ENCODE data around the gene RND2. TPM values are rescaled to one million over a fixed set of nuclear protein-coding genes. Genes with fewer than 3 reads are reported as not detected.
"Not testable (repeated sequence)": the region's sequence is repeated elsewhere in the genome, so short reads cannot be mapped to it uniquely, and the experiment has no call there.

Gene RND2
- total RNA-seq, 2 experiments from 2014 or later, result not detected

- no peak for DNase-seq
- no peak for ATAC-seq
- ChIA-PET POLR2A (no interaction called here), CTCF (interaction anchor here (2.6 kb wide), 1 partner anchor 8 kb away, joined by 11 read pairs; the partner anchor contains the start of gene RPL27)
- no peak overlapping the region for H3K27ac Mint-ChIP-seq
- no peak for TF ChIP-seq CTCF (IDR thresholded peaks at IDR 0.05)
- peaks cover 8% of the 10 kb centered on the region for H3K4me1 Mint-ChIP-seq (ENCODE audit: low read depth)
- H3K36me3 Mint-ChIP-seq (ENCODE audit: low read depth), result peaks cover 57% of the 10 kb centered on the region
- intact Hi-C loops (cut with micrococcal nuclease), result no loop called here
- H3K4me3 Mint-ChIP-seq, result no peak overlapping the region
- no peaks in the 10 kb centered on the region for H3K27me3 Mint-ChIP-seq
- H3K9me3 Mint-ChIP-seq, result no peaks in the 10 kb centered on the region
These were observed 35.9 kb upstream of the RND2 start for GRCh38 chr17:42989141-42989540.

DNA sequence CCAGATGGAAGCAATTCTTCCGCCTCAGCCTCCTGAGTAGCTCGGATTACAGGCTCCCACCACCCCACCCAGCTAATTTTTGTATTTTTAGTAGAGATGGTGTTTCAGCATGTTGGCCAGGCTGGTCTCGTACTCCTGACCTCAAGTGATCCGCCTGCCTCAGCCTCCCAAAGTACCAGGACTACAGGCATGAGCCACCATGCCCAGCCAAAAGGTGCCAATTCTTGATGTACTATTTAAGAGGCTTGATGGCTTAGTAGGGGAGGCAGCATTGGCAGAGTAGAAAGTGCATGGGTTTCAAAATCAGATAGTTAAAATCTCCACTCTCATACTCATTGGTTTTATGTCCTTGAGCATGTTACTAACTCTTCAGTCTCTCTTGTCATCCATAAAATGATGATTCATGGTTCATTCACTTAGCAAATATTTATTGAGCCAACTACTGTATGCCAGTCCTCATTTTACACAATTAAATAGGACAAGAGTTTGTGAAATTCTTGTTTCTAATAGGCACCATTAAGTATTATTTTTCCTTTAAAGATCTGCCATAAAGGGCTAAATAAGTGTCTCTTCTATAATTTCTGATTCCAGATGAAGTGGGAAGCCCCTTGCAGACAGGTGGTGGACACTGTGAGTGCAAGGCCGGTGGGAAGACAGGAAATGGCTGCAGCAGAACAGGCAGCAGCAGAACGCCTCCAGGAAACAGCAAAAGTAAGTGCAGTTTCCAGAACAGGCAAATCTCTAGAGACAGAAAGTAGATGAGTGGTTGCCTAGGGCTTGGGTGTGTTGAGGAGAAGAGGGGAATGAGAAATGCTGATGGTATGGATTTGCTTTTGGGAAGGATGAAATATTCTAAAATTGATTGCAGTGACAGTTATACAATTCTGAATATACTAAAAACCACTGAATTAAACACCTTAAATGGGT is 35.0 kb upstream of the RND2 start:
- peak overlapping the region; percentile 47 for H3K27ac Mint-ChIP-seq
- no peak for TF ChIP-seq CTCF (IDR thresholded peaks at IDR 0.05)
- ATAC-seq, result no peak
- H3K36me3 Mint-ChIP-seq (ENCODE audit: low read depth), result peaks cover 52% of the 10 kb centered on the region
- intact Hi-C loops (cut with micrococcal nuclease), result loop anchor here (10.0 kb wide), 1 partner anchor 145 kb away; the partner anchor contains the start of gene AOC2
- H3K27me3 Mint-ChIP-seq, result no peaks in the 10 kb centered on the region
- CTCF ChIA-PET, result no interaction called here
- H3K4me3 Mint-ChIP-seq, result no peak overlapping the region
- peaks cover 3% of the 10 kb centered on the region for H3K4me1 Mint-ChIP-seq (ENCODE audit: low read depth)
- POLR2A ChIA-PET, result no interaction called here
- DNase-seq, result no peak
- H3K9me3 Mint-ChIP-seq, result no peaks in the 10 kb centered on the region

DNA sequence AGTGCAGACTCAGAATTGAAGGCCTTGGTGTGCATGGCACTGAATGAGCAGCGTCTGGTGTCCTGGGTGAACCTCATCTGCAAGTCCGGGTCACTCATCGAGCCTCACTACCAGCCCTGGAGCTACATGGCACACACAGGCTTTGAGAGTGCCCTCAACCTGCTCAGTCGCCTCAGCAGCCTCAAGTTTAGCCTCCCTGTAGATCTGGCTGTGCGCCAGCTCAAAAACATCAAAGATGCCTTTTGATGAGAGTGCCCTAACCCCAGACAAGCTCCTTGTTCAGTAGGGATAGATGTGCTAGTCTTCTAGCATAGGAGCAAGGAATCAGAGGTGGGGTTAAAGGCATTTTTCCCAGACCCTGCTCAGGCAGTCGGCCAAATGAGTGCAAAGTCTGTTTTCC is 33.6 kb upstream of the RND2 start:
- peaks cover 43% of the 10 kb centered on the region for H3K36me3 Mint-ChIP-seq (ENCODE audit: low read depth)
- no peak overlapping the region for H3K27ac Mint-ChIP-seq
- intact Hi-C loops (cut with micrococcal nuclease), result loop anchor here (10.0 kb wide), 1 partner anchor 147 kb away; the partner anchor contains the start of gene AOC2
- ATAC-seq, result no peak
- H3K4me3 Mint-ChIP-seq, result no peak overlapping the region
- no peaks in the 10 kb centered on the region for H3K9me3 Mint-ChIP-seq
- no peak for DNase-seq
- H3K4me1 Mint-ChIP-seq (ENCODE audit: low read depth), result no peaks in the 10 kb centered on the region
- ChIA-PET POLR2A (no interaction called here), CTCF (interaction anchor here (1.2 kb wide), 1 partner anchor 167 kb away, joined by 4 read pairs; the partner anchor contains the start of gene BECN1)
- TF ChIP-seq CTCF (IDR thresholded peaks at IDR 0.05), result no peak
- H3K27me3 Mint-ChIP-seq, result no peaks in the 10 kb centered on the region

DNA sequence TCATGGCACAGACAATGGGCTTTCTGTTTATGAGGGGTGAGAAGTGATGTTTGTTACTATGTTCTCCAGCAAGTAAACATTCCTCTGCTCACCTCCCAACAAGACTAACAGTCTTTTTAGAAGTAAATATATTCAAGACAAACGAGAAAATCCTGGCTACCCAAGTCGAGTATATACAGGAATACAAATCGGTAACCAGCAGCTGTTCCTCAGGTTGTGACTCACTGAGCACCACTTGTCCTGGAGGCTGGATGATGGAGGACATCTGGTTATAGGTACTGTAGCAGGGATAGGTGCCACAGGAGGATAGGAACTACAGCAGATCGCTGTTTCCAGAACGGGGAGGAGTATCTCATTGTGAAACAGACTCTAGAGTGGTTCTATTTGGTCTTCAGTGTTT is 32.2 kb upstream of the RND2 start:
- Mint-ChIP-seq H3K4me3 (no peak overlapping the region), H3K27ac (peak overlapping the region; percentile 64), H3K9me3 (no peaks in the 10 kb centered on the region), H3K36me3 (ENCODE audit: low read depth) (peaks cover 35% of the 10 kb centered on the region), H3K4me1 (ENCODE audit: low read depth) (peaks cover 8% of the 10 kb centered on the region), H3K27me3 (no peaks in the 10 kb centered on the region)
- DNase-seq (no peak), ATAC-seq (no peak)
- ChIA-PET POLR2A (interaction anchor here (0.8 kb wide), 1 partner anchor 11 kb away, joined by 3 read pairs; no protein-coding TSS in a partner anchor), CTCF (no interaction called here)
- intact Hi-C loops (cut with micrococcal nuclease), result loop anchor here (10.0 kb wide), 1 partner anchor 148 kb away; the partner anchor contains the start of gene AOC2
- no peak for TF ChIP-seq CTCF (IDR thresholded peaks at IDR 0.05)

DNA sequence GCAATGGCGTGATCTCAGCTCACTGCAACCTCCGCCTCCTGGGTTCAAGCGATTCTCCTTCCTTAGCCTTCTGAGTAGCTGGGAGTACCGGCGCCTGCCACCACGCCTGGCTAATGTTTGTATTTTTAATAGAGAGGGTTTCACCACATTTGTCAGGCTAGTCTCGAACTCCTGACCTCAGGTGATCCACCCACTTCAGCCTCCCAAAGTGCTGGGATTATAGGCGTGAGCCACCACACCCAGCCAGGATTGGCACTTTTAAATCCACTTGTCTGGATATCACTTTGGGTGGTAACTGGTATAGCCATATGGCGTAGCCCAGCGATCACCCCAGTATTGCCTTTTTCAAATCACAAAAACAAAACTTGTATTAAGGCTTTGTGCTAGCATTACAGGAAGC is 31.1 kb upstream of the RND2 start:
- peaks cover 37% of the 10 kb centered on the region for H3K36me3 Mint-ChIP-seq (ENCODE audit: low read depth)
- ATAC-seq; H3K27me3 Mint-ChIP-seq; H3K9me3 Mint-ChIP-seq; H3K27ac Mint-ChIP-seq; CTCF ChIA-PET; H3K4me3 Mint-ChIP-seq; H3K4me1 Mint-ChIP-seq (ENCODE audit: low read depth); DNase-seq: not testable (repeated sequence)
- intact Hi-C loops (cut with micrococcal nuclease), result loop anchor here (10.0 kb wide), 1 partner anchor 149 kb away; the partner anchor contains the start of gene AOC2
- POLR2A ChIA-PET, result interaction anchor here (0.8 kb wide), 1 partner anchor 12 kb away, joined by 3 read pairs; no protein-coding TSS in a partner anchor
